ENCODE results near the gene IL2.

IL2 gene

DNA sequence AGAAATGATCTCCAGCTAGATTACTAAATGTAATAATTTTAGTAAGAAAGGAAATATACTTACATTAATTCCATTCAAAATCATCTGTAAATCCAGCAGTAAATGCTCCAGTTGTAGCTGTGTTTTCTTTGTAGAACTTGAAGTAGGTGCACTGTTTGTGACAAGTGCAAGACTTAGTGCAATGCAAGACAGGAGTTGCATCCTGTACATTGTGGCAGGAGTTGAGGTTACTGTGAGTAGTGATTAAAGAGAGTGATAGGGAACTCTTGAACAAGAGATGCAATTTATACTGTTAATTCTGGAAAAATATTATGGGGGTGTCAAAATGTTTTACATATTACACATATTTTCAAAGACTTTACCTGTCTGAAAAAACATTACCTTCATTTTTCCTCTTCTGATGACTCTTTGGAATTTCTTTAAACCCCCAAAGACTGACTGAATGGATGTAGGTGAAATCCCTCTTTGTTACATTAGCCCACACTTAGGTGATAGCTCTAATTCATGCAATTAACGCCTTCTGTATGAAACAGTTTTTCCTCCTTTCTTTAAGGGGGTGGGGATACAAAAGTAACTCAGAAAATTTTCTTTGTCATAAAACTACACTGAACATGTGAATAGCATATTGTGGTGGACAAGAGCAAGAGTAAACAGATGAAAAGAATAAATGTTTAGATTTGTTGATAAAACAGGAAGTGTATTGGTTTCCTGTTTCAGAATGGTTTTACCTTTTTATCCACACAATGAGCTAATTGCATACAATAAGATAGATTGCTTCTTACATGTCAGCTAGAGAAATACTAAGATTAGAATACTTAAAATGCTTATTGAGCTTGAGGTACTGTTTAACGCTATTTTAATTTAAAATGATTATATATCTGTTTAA, at the start of gene IL2:
Gene IL2, minus strand, starts transcription at position 495 of the 886 bp plus-strand sequence. Its CDS starts 285 bp downstream, at position 210.
- no peaks in the 10 kb centered on the region for H3K9me3 ChIP-seq (ENCODE audit: insufficient read depth, low read length)
- H3K36me3 ChIP-seq (ENCODE audit: insufficient read depth, insufficient read length, low read length): no peaks in the 10 kb centered on the region
- H3K9ac ChIP-seq (ENCODE audit: insufficient read length, low read depth): no peak within 1 kb of the TSS
- H3K27me3 ChIP-seq (ENCODE audit: insufficient read depth, insufficient read length): no peaks in the 10 kb centered on the region
- H3K4me1 ChIP-seq (ENCODE audit: insufficient read depth, insufficient read length): no peaks in the 10 kb centered on the region
- no peak for DNase-seq (ENCODE audit: low read depth, low spot score)
- TF ChIP-seq SUZ12 (IDR thresholded peaks at IDR 0.05; ENCODE audit: extremely low read depth, insufficient read depth, insufficient read length): no peak
- no peak for TF ChIP-seq YY1 (IDR thresholded peaks at IDR 0.05; ENCODE audit: insufficient read depth, insufficient read length)
- TF ChIP-seq ZNF274 (IDR thresholded peaks at IDR 0.05; ENCODE audit: low read depth, low read length): no peak
- no peak within 1 kb of the TSS for H3K4me3 ChIP-seq (ENCODE audit: insufficient read length, low read depth)

DNA sequence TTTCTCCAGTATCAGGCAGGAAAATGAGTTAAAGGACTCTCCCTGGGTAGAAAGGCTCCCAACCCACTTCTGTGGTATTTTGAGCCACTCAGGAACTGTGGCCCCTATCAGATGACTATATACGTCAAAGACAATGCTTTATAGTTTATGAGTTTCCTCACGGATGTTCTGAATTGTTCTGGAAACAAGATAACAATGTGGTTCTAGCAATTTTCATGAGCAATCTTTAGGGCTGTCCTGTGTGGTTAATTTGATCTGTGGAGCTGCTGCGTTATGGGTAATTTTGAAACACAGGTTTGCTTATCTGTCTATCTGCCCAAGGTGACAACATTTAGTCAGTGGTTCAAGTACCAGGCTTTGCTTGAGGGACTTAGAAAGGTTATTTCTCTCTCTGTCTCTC, 46.7 kb upstream of the IL2 start:
- DNase-seq (ENCODE audit: low read depth, low spot score): no peak
- Histone ChIP-seq H3K9me3 (ENCODE audit: insufficient read depth, low read length) (no peaks in the 10 kb centered on the region), H3K36me3 (ENCODE audit: insufficient read depth, insufficient read length, low read length) (no peaks in the 10 kb centered on the region), H3K9ac (ENCODE audit: insufficient read length, low read depth) (no peak overlapping the region), H3K4me1 (ENCODE audit: insufficient read depth, insufficient read length) (no peaks in the 10 kb centered on the region), H3K4me3 (ENCODE audit: insufficient read length, low read depth) (no peak overlapping the region), H3K27me3 (ENCODE audit: insufficient read depth, insufficient read length) (no peaks in the 10 kb centered on the region)
- no peak for TF ChIP-seq ZNF274 (IDR thresholded peaks at IDR 0.05; ENCODE audit: low read depth, low read length)
- TF ChIP-seq SUZ12 (IDR thresholded peaks at IDR 0.05; ENCODE audit: extremely low read depth, insufficient read depth, insufficient read length): no peak
- no peak for TF ChIP-seq YY1 (IDR thresholded peaks at IDR 0.05; ENCODE audit: insufficient read depth, insufficient read length)

DNA sequence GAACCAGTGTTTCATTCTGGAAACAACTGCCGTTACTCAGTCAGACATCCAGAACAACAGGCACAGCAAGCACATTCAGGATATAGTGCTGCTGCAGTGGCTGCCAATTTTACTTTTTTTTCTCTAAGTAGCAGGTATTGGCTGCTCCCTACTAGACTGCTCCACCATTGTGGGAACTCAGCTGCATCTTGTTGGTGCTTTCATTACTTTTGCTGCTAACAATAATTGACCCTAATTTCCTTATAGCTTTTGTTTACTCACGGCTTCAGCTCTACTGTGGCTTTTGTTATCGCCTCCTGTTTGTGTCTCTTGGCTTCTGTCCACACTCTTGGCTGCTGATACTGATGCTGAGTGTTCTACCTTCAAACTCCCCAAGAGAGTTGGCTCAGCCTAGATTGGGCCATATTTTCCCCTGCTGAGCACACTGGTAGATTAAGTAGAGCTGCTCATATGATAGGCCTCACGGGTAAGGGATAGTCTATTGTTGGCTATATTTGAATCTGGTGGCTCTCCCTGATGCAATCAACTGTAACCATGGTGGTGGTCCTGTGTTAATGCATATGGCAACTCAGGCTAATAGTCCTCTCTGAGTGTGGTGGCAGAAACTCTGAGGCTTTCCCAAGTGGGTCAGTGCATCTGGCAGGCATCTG, 44.5 kb upstream of the IL2 start:
- Histone ChIP-seq H3K4me3 (ENCODE audit: insufficient read length, low read depth) (no peak overlapping the region), H3K27me3 (ENCODE audit: insufficient read depth, insufficient read length) (no peaks in the 10 kb centered on the region), H3K9me3 (ENCODE audit: insufficient read depth, low read length) (no peaks in the 10 kb centered on the region), H3K9ac (ENCODE audit: insufficient read length, low read depth) (no peak overlapping the region), H3K4me1 (ENCODE audit: insufficient read depth, insufficient read length) (no peaks in the 10 kb centered on the region), H3K36me3 (ENCODE audit: insufficient read depth, insufficient read length, low read length) (no peaks in the 10 kb centered on the region)
- TF ChIP-seq SUZ12 (IDR thresholded peaks at IDR 0.05; ENCODE audit: extremely low read depth, insufficient read depth, insufficient read length) (no peak), ZNF274 (IDR thresholded peaks at IDR 0.05; ENCODE audit: low read depth, low read length) (no peak), YY1 (IDR thresholded peaks at IDR 0.05; ENCODE audit: insufficient read depth, insufficient read length) (no peak)
- no peak for DNase-seq (ENCODE audit: low read depth, low spot score)

DNA sequence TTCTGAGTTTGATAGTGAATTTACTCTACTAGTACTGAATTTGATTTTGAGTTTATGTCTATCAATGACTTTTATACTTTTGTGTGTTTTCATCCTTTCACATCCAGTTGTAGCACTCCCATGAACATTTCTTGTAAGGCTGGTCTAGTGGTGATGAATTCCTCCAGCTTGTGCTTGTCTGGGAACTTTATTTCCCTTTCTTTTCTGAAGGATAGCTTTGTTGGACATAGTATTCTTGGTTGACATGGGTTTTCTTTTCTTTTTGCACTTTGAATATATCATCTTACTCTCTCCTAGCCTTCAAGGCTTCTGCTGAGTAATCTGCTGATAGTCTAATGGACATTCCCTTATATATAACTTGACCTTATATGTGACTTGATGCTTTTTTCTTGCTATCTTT, 32.5 kb upstream of the IL2 start:
- no peaks in the 10 kb centered on the region for H3K27me3 ChIP-seq (ENCODE audit: insufficient read depth, insufficient read length)
- peaks cover 18% of the 10 kb centered on the region for H3K9me3 ChIP-seq (ENCODE audit: insufficient read depth, low read length)
- DNase-seq (ENCODE audit: low read depth, low spot score): no peak
- TF ChIP-seq YY1 (IDR thresholded peaks at IDR 0.05; ENCODE audit: insufficient read depth, insufficient read length): no peak
- TF ChIP-seq SUZ12 (IDR thresholded peaks at IDR 0.05; ENCODE audit: extremely low read depth, insufficient read depth, insufficient read length): no peak
- no peak for TF ChIP-seq ZNF274 (IDR thresholded peaks at IDR 0.05; ENCODE audit: low read depth, low read length)
- no peak overlapping the region for H3K9ac ChIP-seq (ENCODE audit: insufficient read length, low read depth)
- no peaks in the 10 kb centered on the region for H3K4me1 ChIP-seq (ENCODE audit: insufficient read depth, insufficient read length)
- H3K4me3 ChIP-seq (ENCODE audit: insufficient read length, low read depth): no peak overlapping the region
- no peaks in the 10 kb centered on the region for H3K36me3 ChIP-seq (ENCODE audit: insufficient read depth, insufficient read length, low read length)

DNA sequence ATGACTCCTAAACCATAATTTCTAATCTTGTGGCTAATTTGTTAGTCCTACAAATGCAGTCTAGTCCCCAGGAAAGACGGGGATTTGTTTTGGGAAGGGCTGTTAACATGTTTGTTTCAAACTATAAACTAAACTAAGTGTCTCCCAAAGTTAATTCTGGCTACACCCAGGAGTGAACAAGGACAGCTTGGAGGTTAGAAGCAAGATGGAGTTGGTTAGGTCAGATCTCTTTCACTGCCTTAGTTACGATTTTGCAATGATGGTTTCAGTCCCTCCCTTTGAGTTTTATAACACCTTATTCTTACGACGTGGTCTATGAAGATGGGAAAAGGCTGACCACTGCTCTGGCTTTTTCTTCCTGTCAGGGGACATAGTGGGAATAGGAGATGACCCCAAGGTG, 27.0 kb upstream of the IL2 start:
- no peaks in the 10 kb centered on the region for H3K9me3 ChIP-seq (ENCODE audit: insufficient read depth, low read length)
- TF ChIP-seq YY1 (IDR thresholded peaks at IDR 0.05; ENCODE audit: insufficient read depth, insufficient read length) (no peak), ZNF274 (IDR thresholded peaks at IDR 0.05; ENCODE audit: low read depth, low read length) (no peak), SUZ12 (IDR thresholded peaks at IDR 0.05; ENCODE audit: extremely low read depth, insufficient read depth, insufficient read length) (no peak)

DNA sequence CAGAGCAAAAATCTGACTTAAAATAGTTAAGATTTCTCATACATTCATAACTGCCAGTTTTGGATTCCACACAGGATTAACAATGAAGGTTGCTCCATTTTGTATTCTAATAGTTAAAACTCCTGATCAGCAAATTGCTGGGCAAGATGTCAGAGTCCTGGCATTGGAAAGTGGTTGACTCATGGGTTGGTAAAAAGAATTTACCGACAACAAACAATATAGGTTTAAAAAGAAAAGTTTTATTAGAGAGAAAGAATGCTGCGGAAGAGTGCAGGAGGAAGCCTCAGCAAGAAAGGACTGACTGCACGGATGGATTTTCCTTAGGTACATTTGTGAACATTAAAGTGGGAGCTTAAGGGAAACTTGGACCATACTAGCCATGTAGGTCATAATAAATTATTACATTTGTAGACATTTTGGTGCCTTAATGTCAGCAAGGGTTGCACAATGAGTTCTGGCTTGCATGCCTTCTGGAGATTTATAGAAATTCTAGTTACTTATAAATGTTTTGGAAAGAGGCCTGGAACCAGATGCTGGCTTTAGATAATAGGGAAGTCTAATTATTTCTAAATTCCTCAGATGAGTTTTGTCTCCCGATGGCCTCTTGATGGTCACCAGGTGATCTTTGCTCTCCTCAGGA, 25.4 kb upstream of the IL2 start:
- Histone ChIP-seq H3K27me3 (ENCODE audit: insufficient read depth, insufficient read length) (no peaks in the 10 kb centered on the region), H3K9ac (ENCODE audit: insufficient read length, low read depth) (no peak overlapping the region), H3K4me1 (ENCODE audit: insufficient read depth, insufficient read length) (no peaks in the 10 kb centered on the region), H3K4me3 (ENCODE audit: insufficient read length, low read depth) (no peak overlapping the region), H3K36me3 (ENCODE audit: insufficient read depth, insufficient read length, low read length) (no peaks in the 10 kb centered on the region), H3K9me3 (ENCODE audit: insufficient read depth, low read length) (no peaks in the 10 kb centered on the region)
- no peak for DNase-seq (ENCODE audit: low read depth, low spot score)
- TF ChIP-seq ZNF274 (IDR thresholded peaks at IDR 0.05; ENCODE audit: low read depth, low read length): no peak
- TF ChIP-seq SUZ12 (IDR thresholded peaks at IDR 0.05; ENCODE audit: extremely low read depth, insufficient read depth, insufficient read length): no peak
- no peak for TF ChIP-seq YY1 (IDR thresholded peaks at IDR 0.05; ENCODE audit: insufficient read depth, insufficient read length)

More for the DNA sequence above, 27.0 kb upstream of the IL2 start:
- DNase-seq (ENCODE audit: low read depth, low spot score): no peak
- no peaks in the 10 kb centered on the region for H3K36me3 ChIP-seq (ENCODE audit: insufficient read depth, insufficient read length, low read length)
- H3K4me3 ChIP-seq (ENCODE audit: insufficient read length, low read depth): no peak overlapping the region
- H3K27me3 ChIP-seq (ENCODE audit: insufficient read depth, insufficient read length): no peaks in the 10 kb centered on the region
- no peaks in the 10 kb centered on the region for H3K4me1 ChIP-seq (ENCODE audit: insufficient read depth, insufficient read length)
- no peak overlapping the region for H3K9ac ChIP-seq (ENCODE audit: insufficient read length, low read depth)

Data from NT2/D1 (cell line).